H9 (cell line): ENCODE measurements around the gene RPP30. TPM values are rescaled to one million over a fixed set of nuclear protein-coding genes. Genes with fewer than 3 reads are reported as not detected.

Experiments used
- DNase-seq: peaks from one replicate; pipeline ENCODE4 v3.0.0-alpha.2; 2017
- H2AFZ ChIP-seq: one replicate; pipeline ENCODE4 v1.6.1; 2013; ENCODE audit warnings: mild to moderate bottlenecking, low read length, control low read depth, moderate library complexity
- H2AK5ac ChIP-seq: 2 replicates; pipeline ENCODE4 v1.6.1; 2013; ENCODE audit warnings: low read length, control low read depth, mixed read lengths; ENCODE audit not compliant: insufficient read length
- H2BK120ac ChIP-seq: one replicate; pipeline ENCODE4 v1.6.1; 2013; ENCODE audit warnings: low read depth, mild to moderate bottlenecking, low read length, control low read depth, inconsistent platforms; ENCODE audit not compliant: poor library complexity, severe bottlenecking
- H2BK12ac ChIP-seq: 2 replicates; pipeline ENCODE4 v1.6.1; 2013; ENCODE audit warnings: low read length, control low read depth, mixed read lengths, low read depth; ENCODE audit not compliant: insufficient read length
- H2BK15ac ChIP-seq: 2 replicates; pipeline ENCODE4 v1.6.1; 2013; ENCODE audit warnings: low read depth, low read length, control low read depth
- H2BK20ac ChIP-seq: one replicate; pipeline ENCODE4 v1.6.1; 2013; ENCODE audit warnings: low read depth, mild to moderate bottlenecking, low read length, control low read depth, inconsistent platforms; ENCODE audit not compliant: poor library complexity, severe bottlenecking
- H2BK5ac ChIP-seq: 2 replicates; pipeline ENCODE4 v1.6.1; 2013; ENCODE audit warnings: low read length, control low read depth, mixed read lengths; ENCODE audit not compliant: insufficient read length
- H3K14ac ChIP-seq: 2 replicates; pipeline ENCODE4 v1.6.1; 2013; ENCODE audit warnings: low read length, control low read depth; ENCODE audit not compliant: insufficient read depth
- H3K18ac ChIP-seq: 2 replicates; pipeline ENCODE4 v1.6.1; 2013; ENCODE audit warnings: low read depth, mild to moderate bottlenecking, mixed read lengths, low read length, control low read depth; ENCODE audit not compliant: insufficient read length
- H3K23ac ChIP-seq: 2 replicates; pipeline ENCODE4 v1.6.1; 2013; ENCODE audit warnings: low read length, control low read depth, mixed read lengths, low read depth; ENCODE audit not compliant: insufficient read length
- H3K23me2 ChIP-seq: 2 replicates; pipeline ENCODE4 v1.6.1; 2013; ENCODE audit warnings: low read depth, mild to moderate bottlenecking, mixed read lengths, low read length, control low read depth; ENCODE audit not compliant: insufficient read length, poor library complexity, severe bottlenecking
- H3K27ac ChIP-seq: 2 replicates; pipeline ENCODE4 v1.5.1; 2013; ENCODE audit warnings: low read length, control low read depth, mixed read lengths, low read depth; ENCODE audit not compliant: insufficient read length
- H3K27me3 ChIP-seq: 2 replicates; pipeline ENCODE4 v1.6.1; 2013; ENCODE audit warnings: low read length, control low read depth, inconsistent platforms; ENCODE audit not compliant: insufficient read depth
- H3K4ac ChIP-seq: 2 replicates; pipeline ENCODE4 v1.6.1; 2013; ENCODE audit warnings: low read depth, mild to moderate bottlenecking, control low read depth, inconsistent platforms, low read length, moderate library complexity
- H3K4me1 ChIP-seq: 2 replicates; pipeline ENCODE4 v1.6.1; 2013; ENCODE audit warnings: low read length, control low read depth, inconsistent platforms; ENCODE audit not compliant: insufficient read depth
- H3K4me2 ChIP-seq: 2 replicates; pipeline ENCODE4 v1.6.1; 2013; ENCODE audit warnings: low read length, control low read depth, mixed read lengths; ENCODE audit not compliant: insufficient read length, insufficient read depth
- H3K56ac ChIP-seq: 2 replicates; pipeline ENCODE4 v1.6.1; 2013; ENCODE audit warnings: low read depth, mild to moderate bottlenecking, mixed read lengths, low read length, control low read depth; ENCODE audit not compliant: insufficient read length
- H3K79me1 ChIP-seq: 2 replicates; pipeline ENCODE4 v1.6.1; 2013; ENCODE audit warnings: low read depth, mild to moderate bottlenecking, moderate library complexity, low read length, control low read depth, inconsistent platforms; ENCODE audit not compliant: insufficient read depth, poor library complexity, severe bottlenecking
- H3K79me2 ChIP-seq: 2 replicates; pipeline ENCODE4 v1.6.1; 2013; ENCODE audit warnings: low read length, control low read depth, inconsistent platforms; ENCODE audit not compliant: insufficient read depth
- H3K9ac ChIP-seq: 2 replicates; pipeline ENCODE4 v1.6.1; 2013; ENCODE audit warnings: low read length, control low read depth, mixed read lengths; ENCODE audit not compliant: insufficient read length; ENCODE audit errors: extremely low read depth
- H3K9me3 ChIP-seq: one replicate; pipeline ENCODE4 v1.6.1; 2013; ENCODE audit warnings: low read depth, low read length, inconsistent platforms; ENCODE audit not compliant: control insufficient read depth
- H3T11ph ChIP-seq: one replicate; pipeline ENCODE4 v1.6.1; 2013; ENCODE audit warnings: mild to moderate bottlenecking, low read length, control low read depth, inconsistent platforms
- H4K20me1 ChIP-seq: one replicate; pipeline ENCODE4 v1.6.1; 2013; ENCODE audit not compliant: control insufficient read depth, insufficient read length, insufficient read depth
- H4K5ac ChIP-seq: 2 replicates; pipeline ENCODE4 v1.6.1; 2013; ENCODE audit warnings: low read depth, mild to moderate bottlenecking, mixed read lengths, low read length, control low read depth; ENCODE audit not compliant: insufficient read length
- H4K8ac ChIP-seq: replicated peaks from 2 replicates; pipeline ENCODE4 v1.6.1; 2013; ENCODE audit warnings: low read length, control low read depth, mixed read lengths, low read depth; ENCODE audit not compliant: insufficient read length
- H4K91ac ChIP-seq: 2 replicates; pipeline ENCODE4 v1.6.1; 2013; ENCODE audit warnings: low read depth, mild to moderate bottlenecking, moderate library complexity, mixed read lengths, low read length, control low read depth; ENCODE audit not compliant: insufficient read length
- H3K27ac Mint-ChIP-seq, 3 experiments: 2 replicates in 2 of 3; 3 replicates in 1 of 3; pipeline ENCODE4 v1.8.0; 2020 to 2021; ENCODE audit warnings: mixed read lengths in 3 of 3, mild to moderate bottlenecking in 1 of 3, moderate library complexity in 1 of 3
- H3K27me3 Mint-ChIP-seq: 2 replicates; pipeline ENCODE4 v1.8.0; 2021; ENCODE audit warnings: low read depth, mild to moderate bottlenecking, moderate library complexity, mixed read lengths
- H3K36me3 Mint-ChIP-seq, 3 experiments: 2 replicates in 2 of 3; 3 replicates in 1 of 3; pipeline ENCODE4 v1.8.0; 2020 to 2021; ENCODE audit warnings: low read depth in 3 of 3, mixed read lengths in 3 of 3; ENCODE audit not compliant: insufficient read depth in 1 of 3
- H3K4me1 Mint-ChIP-seq, 2 experiments: 2 replicates each; pipeline ENCODE4 v1.8.0; 2020; ENCODE audit warnings: mixed read lengths in 2 of 2
- H3K4me3 Mint-ChIP-seq, 2 experiments: 2 replicates in 1 of 2; 3 replicates in 1 of 2; pipeline ENCODE4 v1.8.0; 2020 to 2021; ENCODE audit warnings: mild to moderate bottlenecking in 2 of 2, mixed read lengths in 2 of 2, moderate library complexity in 1 of 2
- H3K9me3 Mint-ChIP-seq, 2 experiments: 2 replicates in 1 of 2; 3 replicates in 1 of 2; pipeline ENCODE4 v1.8.0; 2020; ENCODE audit warnings: mild to moderate bottlenecking in 2 of 2, mixed read lengths in 2 of 2, moderate library complexity in 1 of 2
- CTCF ChIP-seq: fragments of 200-600 bp; sonication (generic); conservative IDR thresholded peaks from 3 replicates; pipeline ENCODE4 v1.8.0; 2021; ENCODE audit warnings: antibody characterized with exemption, mild to moderate bottlenecking
- WGBS: extraction: QIAGEN DNeasy Blood & Tissue Kit; methylation state at CpG from one replicate; pipeline ENCODE4 v1.1.7; 2013; ENCODE audit warnings: missing lambda C conversion rate, low lambda C conversion rate, mixed read lengths; ENCODE audit not compliant: insufficient read length; ENCODE audit errors: extremely low coverage; 5-methylcytosine and 5-hydroxymethylcytosine counted together
- total RNA-seq: library from RNA; stranded (reverse); gene quantifications from 2 replicates; pipeline ENCODE4 v1.2.1, GENCODE V29; 2021

Gene RPP30
- total RNA-seq, 1 experiment from 2014 or later, result 77.7 TPM

- H2AFZ ChIP-seq, result no peak overlapping the region
- H2BK12ac ChIP-seq, result no peak overlapping the region
- no peaks in the 10 kb centered on the region for H4K20me1 ChIP-seq
- H3K23me2 ChIP-seq, result no peaks in the 10 kb centered on the region
- H3K4ac ChIP-seq, result no peak overlapping the region
- H3K23ac ChIP-seq, result no peak overlapping the region
- no peak for TF ChIP-seq CTCF
- no peak overlapping the region for H2AK5ac ChIP-seq
- no peak overlapping the region for H2BK20ac ChIP-seq
- no peak overlapping the region for H3K9ac ChIP-seq
- H2BK120ac ChIP-seq, result no peak overlapping the region
- no peaks in the 10 kb centered on the region for H3K4me1 ChIP-seq
- no peak overlapping the region for H4K8ac ChIP-seq
- no peak overlapping the region for H3K27ac Mint-ChIP-seq
- peaks cover 0 to 6% of the 10 kb centered on the region in 2 experiments; a peak in 2 of 5 replicates for H3K9me3 Mint-ChIP-seq
- H3K4me1 Mint-ChIP-seq, result peaks cover 25 to 32% of the 10 kb centered on the region in 2 experiments
- H3K4me2 ChIP-seq, result no peak overlapping the region
- H3K36me3 Mint-ChIP-seq, result no peaks in the 10 kb centered on the region; a peak in 1 of 7 replicates
- peak overlapping the region; percentile 24 for H3T11ph ChIP-seq
- H3K27me3 Mint-ChIP-seq, result peaks cover 100% of the 10 kb centered on the region
- H3K79me2 ChIP-seq, result no peaks in the 10 kb centered on the region
- no peak overlapping the region for H2BK15ac ChIP-seq
- DNase-seq, result no peak
- no peak overlapping the region for H3K14ac ChIP-seq
- no peak overlapping the region for H3K18ac ChIP-seq
- H3K27ac ChIP-seq, result no peak overlapping the region
- H4K5ac ChIP-seq, result no peak overlapping the region
- no peak overlapping the region for H3K56ac ChIP-seq
- H3K79me1 ChIP-seq, result no peaks in the 10 kb centered on the region
- peaks cover 85% of the 10 kb centered on the region for H3K27me3 ChIP-seq
- no peak overlapping the region for H2BK5ac ChIP-seq
- no CpG with 5 or more reads among the region's 3 CpGs for WGBS
- no peak overlapping the region for H4K91ac ChIP-seq
- no peak overlapping the region for H3K4me3 Mint-ChIP-seq
- no peaks in the 10 kb centered on the region for H3K9me3 ChIP-seq
Measured at GRCh38 chr10:90921906-90922305, 50.1 kb downstream of the RPP30 start.
